Esophagus muscularis mucosa (tissue), 4 donors: ENCODE data around the gene BTF3L4.

ENCODE experiments used
- CTCF ChIP-seq, 3 experiments: fragments of 200-600 bp in 2 of 3; fragments of 450-650 bp in 1 of 3; sonication (generic) in 2 of 3; IDR thresholded peaks; one replicate each; pipeline ENCODE4 v1.5.1; 2017 to 2019; ENCODE audit warnings: antibody characterized with exemption in 3 of 3, mild to moderate bottlenecking in 2 of 3, moderate library complexity in 1 of 3
- EP300 ChIP-seq: sonication (generic); formaldehyde crosslinking; IDR thresholded peaks from one replicate; pipeline ENCODE4 v1.6.1; 2017; ENCODE audit warnings: antibody characterized with exemption
- POLR2A ChIP-seq: fragments of 450-650 bp; IDR thresholded peaks from one replicate; pipeline ENCODE4 v1.6.1; 2017; ENCODE audit warnings: antibody characterized with exemption, moderate library complexity, mild to moderate bottlenecking, low read depth
- POLR2AphosphoS5 ChIP-seq, 2 donors: sonication (generic); formaldehyde crosslinking; IDR thresholded peaks; one replicate each; pipeline ENCODE4 v1.6.1; 2017; ENCODE audit warnings: antibody characterized with exemption in 2 of 2

DNA sequence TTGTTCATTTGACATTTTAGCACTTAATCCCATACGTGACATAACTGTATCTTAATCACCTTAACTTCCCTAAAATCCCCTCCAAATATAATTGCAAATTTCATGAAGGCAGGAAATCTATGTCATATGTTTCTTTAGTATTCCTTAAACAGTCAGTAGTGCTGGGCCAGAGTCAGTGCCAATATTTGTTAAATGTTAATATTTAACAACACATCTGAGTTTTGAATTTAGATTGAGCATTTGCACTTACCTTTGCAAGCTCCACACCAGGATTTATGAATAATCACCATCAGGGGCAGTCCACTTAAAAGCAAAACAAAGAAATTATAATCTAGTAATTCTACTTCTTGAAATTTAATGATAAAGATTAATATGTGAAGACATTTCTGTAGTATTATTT, 27.8 kb upstream of the BTF3L4 start:
- TF ChIP-seq CTCF (IDR thresholded peaks at IDR 0.05) (no peak), POLR2AphosphoS5 (IDR thresholded peaks at IDR 0.05) (no peak), EP300 (no peak), POLR2A (no peak)
